ENCODE data around the gene CDK1. TPM values are rescaled to one million over a fixed set of nuclear protein-coding genes. Genes with fewer than 3 reads are reported as not detected.

CDK1 gene
- total and polyA plus RNA-seq, 7 donors: 0.33 to 23.9 (median 2.7) TPM

GRCh38 chr10:60735244-60735643 is 43.0 kb upstream of the CDK1 start:
- H3K27me3 ChIP-seq: peaks cover 12 to 40% (median 21%) of the 10 kb centered on the region in 3 donors
- H3K4me1 ChIP-seq: peaks cover 0 to 14% (median 11%) of the 10 kb centered on the region in 4 donors

DNA sequence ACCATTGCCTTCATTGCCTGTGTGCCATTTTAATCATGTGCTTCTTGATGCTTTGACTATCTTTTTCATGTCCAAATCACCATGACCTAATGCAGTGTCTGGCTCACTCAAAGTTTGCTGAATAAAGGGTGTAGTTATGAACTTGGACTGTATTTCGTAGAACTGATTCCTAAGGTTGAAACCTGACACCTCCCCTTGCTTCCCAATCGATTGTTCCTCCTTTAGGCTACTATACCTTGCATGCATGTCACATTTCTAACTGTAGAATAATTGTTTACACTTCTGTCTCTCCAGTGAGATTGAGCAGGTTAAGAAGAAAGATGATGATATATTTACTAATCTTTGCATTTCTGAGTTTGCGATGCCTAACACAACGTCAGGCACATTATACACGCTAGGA is 41.0 kb upstream of the CDK1 start:
- WGBS, 2 donors: 88 to 90% methylated on average over 5 of the region's 5 CpGs
- Histone ChIP-seq H3K9me3 (no peaks in the 10 kb centered on the region), H3K4me1 (peaks cover 0 to 14% (median 11%) of the 10 kb centered on the region in 4 donors), H3K27ac (no peak overlapping the region), H3K36me3 (no peaks in the 10 kb centered on the region), H3K4me3 (no peak overlapping the region), H3K27me3 (peaks cover 12 to 40% (median 20%) of the 10 kb centered on the region in 3 donors)
- intact Hi-C loops (cut with DNase I): no loop called here
- TF ChIP-seq, protein P1, sequence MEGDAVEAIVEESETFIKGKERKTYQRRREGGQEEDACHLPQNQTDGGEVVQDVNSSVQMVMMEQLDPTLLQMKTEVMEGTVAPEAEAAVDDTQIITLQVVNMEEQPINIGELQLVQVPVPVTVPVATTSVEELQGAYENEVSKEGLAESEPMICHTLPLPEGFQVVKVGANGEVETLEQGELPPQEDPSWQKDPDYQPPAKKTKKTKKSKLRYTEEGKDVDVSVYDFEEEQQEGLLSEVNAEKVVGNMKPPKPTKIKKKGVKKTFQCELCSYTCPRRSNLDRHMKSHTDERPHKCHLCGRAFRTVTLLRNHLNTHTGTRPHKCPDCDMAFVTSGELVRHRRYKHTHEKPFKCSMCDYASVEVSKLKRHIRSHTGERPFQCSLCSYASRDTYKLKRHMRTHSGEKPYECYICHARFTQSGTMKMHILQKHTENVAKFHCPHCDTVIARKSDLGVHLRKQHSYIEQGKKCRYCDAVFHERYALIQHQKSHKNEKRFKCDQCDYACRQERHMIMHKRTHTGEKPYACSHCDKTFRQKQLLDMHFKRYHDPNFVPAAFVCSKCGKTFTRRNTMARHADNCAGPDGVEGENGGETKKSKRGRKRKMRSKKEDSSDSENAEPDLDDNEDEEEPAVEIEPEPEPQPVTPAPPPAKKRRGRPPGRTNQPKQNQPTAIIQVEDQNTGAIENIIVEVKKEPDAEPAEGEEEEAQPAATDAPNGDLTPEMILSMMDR (IDR thresholded peaks at IDR 0.05): no peak
- no peak for TF ChIP-seq POLR2A (IDR thresholded peaks at IDR 0.05)
- TF ChIP-seq POLR2AphosphoS5 (IDR thresholded peaks at IDR 0.05): no peak
- no peak for TF ChIP-seq EP300 (IDR thresholded peaks at IDR 0.05)
- no peak for DNase-seq

More at GRCh38 chr10:60735244-60735643, 43.0 kb upstream of the CDK1 start:
- H3K9me3 ChIP-seq: no peaks in the 10 kb centered on the region
- H3K4me3 ChIP-seq: no peak overlapping the region
- no peaks in the 10 kb centered on the region for H3K36me3 ChIP-seq
- DNase-seq: no peak
- intact Hi-C loops (cut with DNase I): no loop called here
- 23 to 71% methylated on average over 2 of the region's 2 CpGs for WGBS, 2 donors
- no peak for TF ChIP-seq POLR2A (IDR thresholded peaks at IDR 0.05)
- TF ChIP-seq, protein P1 (IDR thresholded peaks at IDR 0.05): no peak
- TF ChIP-seq EP300 (IDR thresholded peaks at IDR 0.05): no peak
- no peak for TF ChIP-seq POLR2AphosphoS5 (IDR thresholded peaks at IDR 0.05)
- no peak overlapping the region for H3K27ac ChIP-seq

- no peaks in the 10 kb centered on the region for H3K4me1 ChIP-seq
- H3K27me3 ChIP-seq: peaks cover 0 to 19% (median 5%) of the 10 kb centered on the region in 3 donors
- H3K27ac ChIP-seq: no peak overlapping the region
- H3K9me3 ChIP-seq: no peaks in the 10 kb centered on the region
- no peaks in the 10 kb centered on the region for H3K36me3 ChIP-seq
- DNase-seq: no peak
- no peak for TF ChIP-seq EP300 (IDR thresholded peaks at IDR 0.05)
- no peak overlapping the region for H3K4me3 ChIP-seq
- intact Hi-C loops (cut with DNase I): no loop called here
Measured at GRCh38 chr10:60739558-60739957, 38.7 kb upstream of the CDK1 start.

GRCh38 chr10:60742512-60742911 is 35.8 kb upstream of the CDK1 start:
- Histone ChIP-seq H3K36me3 (no peaks in the 10 kb centered on the region), H3K27me3 (no peaks in the 10 kb centered on the region), H3K4me1 (no peaks in the 10 kb centered on the region), H3K27ac (no peak overlapping the region), H3K4me3 (no peak overlapping the region), H3K9me3 (no peaks in the 10 kb centered on the region)
- intact Hi-C loops (cut with DNase I): no loop called here
- 90 to 93% methylated on average over 3 of the region's 3 CpGs for WGBS, 2 donors
- DNase-seq: no peak
- TF ChIP-seq, protein P1 (IDR thresholded peaks at IDR 0.05): no peak
- TF ChIP-seq EP300 (IDR thresholded peaks at IDR 0.05): no peak
- TF ChIP-seq POLR2AphosphoS5 (IDR thresholded peaks at IDR 0.05): no peak
- no peak for TF ChIP-seq POLR2A (IDR thresholded peaks at IDR 0.05)

DNA sequence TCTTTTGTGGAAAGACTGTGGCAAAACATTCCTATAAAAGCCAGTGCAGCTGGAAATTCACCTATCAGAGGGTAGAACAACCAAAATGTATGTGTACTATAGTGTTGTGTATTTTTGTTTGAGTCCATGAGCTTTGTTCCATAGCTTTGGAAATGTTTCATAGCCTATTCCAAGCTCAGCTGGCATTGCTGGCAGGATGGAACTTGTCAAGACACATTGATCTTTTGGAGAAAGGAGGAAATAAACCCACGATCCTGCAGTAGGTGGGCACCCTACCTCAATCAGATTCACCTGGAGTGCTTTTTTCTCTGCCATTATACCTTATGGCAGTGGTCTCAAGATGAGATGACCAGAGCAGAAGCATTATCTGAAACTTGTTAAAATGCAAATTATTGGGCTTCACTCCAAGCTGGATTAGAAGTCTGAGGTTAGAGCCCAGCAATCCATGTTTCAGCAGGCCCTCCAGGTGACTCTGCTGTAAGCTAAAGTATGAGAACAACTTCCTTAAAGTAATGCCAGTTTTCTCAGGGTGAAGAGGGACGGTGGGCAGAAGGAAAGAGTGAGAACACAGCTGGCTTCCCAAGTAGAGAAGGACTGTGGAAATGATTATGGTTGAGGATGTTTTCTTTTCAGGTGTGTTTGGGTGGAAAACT is 30.3 kb upstream of the CDK1 start:
- DNase-seq: no peak
- Histone ChIP-seq H3K27me3 (no peaks in the 10 kb centered on the region), H3K36me3 (no peaks in the 10 kb centered on the region), H3K9me3 (no peaks in the 10 kb centered on the region), H3K4me1 (no peaks in the 10 kb centered on the region), H3K4me3 (no peak overlapping the region), H3K27ac (no peak overlapping the region)
- 60 to 76% methylated on average over 2 of the region's 2 CpGs for WGBS, 2 donors
- TF ChIP-seq EP300 (IDR thresholded peaks at IDR 0.05) (no peak), POLR2AphosphoS5 (IDR thresholded peaks at IDR 0.05) (no peak), POLR2A (IDR thresholded peaks at IDR 0.05) (no peak)
- TF ChIP-seq, protein P1 (IDR thresholded peaks at IDR 0.05): no peak
- intact Hi-C loops (cut with DNase I): no loop called here

Data from sigmoid colon (tissue), 7 donors.